ENCODE measurements around the gene EPAS1. TPM values are rescaled to one million over a fixed set of nuclear protein-coding genes. Genes with fewer than 3 reads are reported as not detected.

Gene EPAS1
- polyA plus RNA-seq, 3 donors from 2014 or later, result 0.05 to 0.69 (median 0.08) TPM

DNA sequence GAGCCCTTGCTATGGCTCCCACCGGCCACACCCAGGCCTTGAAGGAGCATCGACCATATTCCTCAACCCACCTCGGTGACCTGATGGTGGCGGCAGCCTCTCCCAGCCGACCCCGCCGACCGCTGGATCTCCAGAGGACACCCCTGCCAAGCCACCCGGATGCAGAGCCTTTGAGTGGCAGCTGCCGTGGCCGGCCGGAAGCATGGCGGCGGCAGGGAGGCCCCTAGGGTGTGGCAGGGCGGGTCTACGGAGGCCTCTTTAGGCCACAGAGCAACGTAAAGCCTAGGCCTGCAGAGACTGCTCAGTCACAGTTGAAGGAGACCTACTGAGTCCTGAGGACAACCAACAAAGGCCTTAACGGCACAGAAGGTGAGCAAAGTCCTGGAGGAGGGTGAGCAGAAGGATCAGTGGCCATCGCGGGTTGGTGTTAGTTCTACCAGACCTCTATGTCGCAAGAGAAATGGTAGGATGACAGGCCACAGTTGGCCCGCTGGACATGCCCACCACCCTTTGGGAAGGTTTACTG is 131.8 kb downstream of the EPAS1 start:
- DNase-seq, result no peak
- no peak overlapping the region for H3K4me3 Mint-ChIP-seq
- no peak overlapping the region for H3K27ac Mint-ChIP-seq
- no peaks in the 10 kb centered on the region for H3K36me3 Mint-ChIP-seq
- H3K4me1 Mint-ChIP-seq, result peaks cover 14 to 26% of the 10 kb centered on the region in 2 donors
- peaks cover 0 to 1% (median 0%) of the 10 kb centered on the region in 6 donors for H3K9me3 Mint-ChIP-seq
- peaks cover 0 to 9% (median under 1%) of the 10 kb centered on the region in 3 donors for H3K27me3 Mint-ChIP-seq (ENCODE audit: low read depth in 3 of 3)

GRCh38 chr2:46430413-46430812 is 133.2 kb downstream of the EPAS1 start:
- no peak for DNase-seq
- Mint-ChIP-seq H3K4me1 (peaks cover 26 to 40% of the 10 kb centered on the region in 2 donors), H3K27me3 (ENCODE audit: low read depth in 3 of 3) (peaks cover 0 to 9% (median 7%) of the 10 kb centered on the region in 3 donors), H3K4me3 (no peak overlapping the region), H3K9me3 (peaks cover 0 to 1% (median 0%) of the 10 kb centered on the region in 6 donors), H3K36me3 (no peaks in the 10 kb centered on the region), H3K27ac (no peak overlapping the region)

DNA sequence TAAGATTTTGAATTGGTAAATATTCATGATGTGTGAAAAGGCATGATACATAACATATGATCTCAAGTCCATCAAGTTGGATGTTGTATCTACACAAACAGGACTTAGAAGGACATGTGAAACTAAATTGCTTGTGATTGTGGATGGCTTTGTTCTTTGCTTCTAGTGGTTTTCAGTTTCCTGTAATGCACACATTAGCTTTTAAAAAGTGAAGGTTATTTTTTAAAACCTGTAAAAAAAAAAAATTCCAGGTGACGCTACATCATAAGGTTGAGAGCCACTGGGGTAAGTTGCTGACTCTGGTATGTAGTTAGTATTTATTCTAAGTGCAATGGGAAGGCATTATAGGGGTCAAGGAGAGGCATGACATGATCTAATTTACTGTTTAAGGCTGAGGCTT is 133.8 kb downstream of the EPAS1 start:
- Mint-ChIP-seq H3K36me3 (no peaks in the 10 kb centered on the region), H3K27me3 (ENCODE audit: low read depth in 3 of 3) (peaks cover 0 to 9% (median 7%) of the 10 kb centered on the region in 3 donors), H3K4me1 (peaks cover 28 to 43% of the 10 kb centered on the region in 2 donors), H3K4me3 (peak overlapping the region in 1 of 5 donors; percentile 2), H3K9me3 (peaks cover 0 to 1% (median 0%) of the 10 kb centered on the region in 6 donors), H3K27ac (peak overlapping the region in 1 of 6 donors; percentile 79)
- peak in 2 of 3 donors; percentile 6 to 12 for DNase-seq

DNA sequence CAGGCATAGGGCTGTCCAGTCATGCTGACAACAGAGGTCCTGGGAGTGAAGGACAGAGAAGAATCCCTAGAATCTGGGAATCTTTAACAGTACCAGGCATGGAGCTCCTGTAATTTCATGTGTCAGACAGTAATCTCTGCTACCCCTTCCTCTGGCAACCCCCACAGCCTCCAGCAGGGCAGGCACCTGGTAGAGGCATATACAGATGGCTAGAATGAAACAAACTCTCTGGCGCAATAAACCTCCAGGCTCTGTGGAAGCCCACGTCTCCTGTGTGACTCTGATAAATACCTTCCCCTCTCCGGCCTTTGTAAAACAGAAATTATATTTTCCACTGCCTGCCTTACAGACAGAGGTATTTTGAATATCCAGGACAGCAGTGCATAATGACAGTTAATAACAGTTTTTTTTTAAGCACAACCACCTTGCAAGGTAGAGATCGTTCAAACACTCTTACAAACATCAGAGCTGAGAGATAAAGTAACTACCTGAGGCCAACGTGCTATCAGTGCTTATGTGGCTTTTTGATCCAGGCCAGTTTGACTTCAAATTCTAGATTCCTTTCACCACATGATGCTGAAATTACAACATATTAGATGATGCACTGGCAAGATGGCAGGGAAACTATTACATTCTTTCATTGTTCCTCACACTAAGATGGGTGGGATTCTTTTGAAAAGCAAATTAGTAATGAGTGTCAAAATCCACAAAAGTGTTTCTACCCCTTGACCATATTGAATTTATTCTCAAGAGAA is 134.5 kb downstream of the EPAS1 start:
- peaks cover 2 to 9% (median 9%) of the 10 kb centered on the region in 3 donors for H3K27me3 Mint-ChIP-seq (ENCODE audit: low read depth in 3 of 3)
- H3K4me1 Mint-ChIP-seq, result peaks cover 31 to 43% of the 10 kb centered on the region in 2 donors
- H3K27ac Mint-ChIP-seq, result peak overlapping the region in 1 of 6 donors; percentile 79
- H3K4me3 Mint-ChIP-seq, result peak overlapping the region in 1 of 5 donors; percentile 2
- no peak for DNase-seq
- peaks cover 0 to 1% (median 0%) of the 10 kb centered on the region in 6 donors for H3K9me3 Mint-ChIP-seq
- no peaks in the 10 kb centered on the region for H3K36me3 Mint-ChIP-seq

- Mint-ChIP-seq H3K27ac (peak overlapping the region in 1 of 6 donors; percentile 46), H3K4me1 (peaks cover 59 to 72% of the 10 kb centered on the region in 2 donors), H3K9me3 (peaks cover 0 to 1% (median 0%) of the 10 kb centered on the region in 6 donors)
Measured at GRCh38 chr2:46434851-46435273, 137.7 kb downstream of the EPAS1 start.

GRCh38 chr2:46435353-46435752 is 138.1 kb downstream of the EPAS1 start:
- H3K27ac Mint-ChIP-seq, result peak overlapping the region in 1 of 6 donors; percentile 46
- peak overlapping the region in 3 of 5 donors; percentile 24 to 39 (median 36) for H3K4me3 Mint-ChIP-seq
- H3K36me3 Mint-ChIP-seq, result peaks cover 0 to 6% (median 0%) of the 10 kb centered on the region in 3 donors
- H3K27me3 Mint-ChIP-seq (ENCODE audit: low read depth in 3 of 3), result peaks cover 6 to 17% (median 12%) of the 10 kb centered on the region in 3 donors
- peaks cover 64 to 74% of the 10 kb centered on the region in 2 donors for H3K4me1 Mint-ChIP-seq
- DNase-seq, result no peak
- peaks cover 0 to 1% (median 0%) of the 10 kb centered on the region in 6 donors for H3K9me3 Mint-ChIP-seq

More at GRCh38 chr2:46434851-46435273, 137.7 kb downstream of the EPAS1 start:
- peak overlapping the region in 3 of 5 donors; percentile 24 to 39 (median 36) for H3K4me3 Mint-ChIP-seq
- DNase-seq, result no peak
- peaks cover 6 to 16% (median 12%) of the 10 kb centered on the region in 3 donors for H3K27me3 Mint-ChIP-seq (ENCODE audit: low read depth in 3 of 3)
- H3K36me3 Mint-ChIP-seq, result peaks cover 0 to 6% (median 0%) of the 10 kb centered on the region in 3 donors

- H3K36me3 Mint-ChIP-seq, result peaks cover 0 to 6% (median 0%) of the 10 kb centered on the region in 3 donors
- H3K9me3 Mint-ChIP-seq, result peaks cover 0 to 1% (median 0%) of the 10 kb centered on the region in 6 donors
- H3K27ac Mint-ChIP-seq, result peak overlapping the region in 1 of 6 donors; percentile 3
- no peak for DNase-seq
- H3K4me3 Mint-ChIP-seq, result no peak overlapping the region
- peaks cover 6 to 17% (median 12%) of the 10 kb centered on the region in 3 donors for H3K27me3 Mint-ChIP-seq (ENCODE audit: low read depth in 3 of 3)
- peaks cover 65 to 72% of the 10 kb centered on the region in 2 donors for H3K4me1 Mint-ChIP-seq
Measured at GRCh38 chr2:46435796-46436360, 138.7 kb downstream of the EPAS1 start.

Other genes with a start within 250 kb of the EPAS1 start
- not detected for gene TMEM247, start 182.2 kb downstream of the EPAS1 start, polyA plus RNA-seq
- 1 to 10 TPM; 4.2 to 5.3 (median 5.1) TPM for gene RHOQ, start 245.1 kb downstream of the EPAS1 start, polyA plus RNA-seq
- 1 to 10 TPM in 2 of 3 donors, not detected in 1; 4.6 to 5.3 TPM for gene ATP6V1E2, start 245.2 kb downstream of the EPAS1 start, polyA plus RNA-seq

Measured in immature natural killer cell (primary cell).